ENCODE results near the gene FBXL15. TPM values are rescaled to one million over a fixed set of nuclear protein-coding genes. Genes with fewer than 3 reads are reported as not detected.
A peak's percentile ranks its signal among the peaks of the same experiment; 100 is the strongest.

FBXL15 gene
- total RNA-seq, 1 donor from 2014 or later = 25.6 TPM

- Mint-ChIP-seq H3K4me1 (peaks cover 14% of the 10 kb centered on the region), H3K9me3 (no peaks in the 10 kb centered on the region), H3K4me3 (peak overlapping the region; percentile 54), H3K27me3 (ENCODE audit: low read depth) (no peaks in the 10 kb centered on the region), H3K27ac (ENCODE audit: unreplicated experiment) (no peak overlapping the region), H3K36me3 (ENCODE audit: low read depth) (no peaks in the 10 kb centered on the region)
- no peak for TF ChIP-seq CTCF (conservative IDR thresholded peaks at IDR 0.05)
- DNase-seq (ENCODE audit: low read depth, low spot score) = no peak
These were observed 18.7 kb upstream of the FBXL15 start for GRCh38 chr10:102401735-102402511.

GRCh38 chr10:102402512-102402896 is 18.1 kb upstream of the FBXL15 start:
- no peak overlapping the region for H3K27ac Mint-ChIP-seq (ENCODE audit: unreplicated experiment)
- H3K36me3 Mint-ChIP-seq (ENCODE audit: low read depth) = no peaks in the 10 kb centered on the region
- H3K4me3 Mint-ChIP-seq = peak overlapping the region; percentile 54
- H3K27me3 Mint-ChIP-seq (ENCODE audit: low read depth) = no peaks in the 10 kb centered on the region
- no peak for TF ChIP-seq CTCF (conservative IDR thresholded peaks at IDR 0.05)
- no peak for DNase-seq (ENCODE audit: low read depth, low spot score)
- H3K9me3 Mint-ChIP-seq = no peaks in the 10 kb centered on the region
- H3K4me1 Mint-ChIP-seq = peaks cover 19% of the 10 kb centered on the region

GRCh38 chr10:102403115-102403514 is 17.5 kb upstream of the FBXL15 start:
- Mint-ChIP-seq H3K4me3 (peak overlapping the region; percentile 68), H3K27me3 (ENCODE audit: low read depth) (peaks cover under 1% of the 10 kb centered on the region), H3K9me3 (no peaks in the 10 kb centered on the region), H3K36me3 (ENCODE audit: low read depth) (no peaks in the 10 kb centered on the region), H3K4me1 (peaks cover 25% of the 10 kb centered on the region), H3K27ac (ENCODE audit: unreplicated experiment) (no peak overlapping the region)
- no peak for TF ChIP-seq CTCF (conservative IDR thresholded peaks at IDR 0.05)
- no peak for DNase-seq (ENCODE audit: low read depth, low spot score)

GRCh38 chr10:102404361-102405107 is 16.1 kb upstream of the FBXL15 start:
- TF ChIP-seq CTCF (conservative IDR thresholded peaks at IDR 0.05) = no peak
- no peak for DNase-seq (ENCODE audit: low read depth, low spot score)
- no peak overlapping the region for H3K27ac Mint-ChIP-seq (ENCODE audit: unreplicated experiment)
- H3K27me3 Mint-ChIP-seq (ENCODE audit: low read depth) = peaks cover 6% of the 10 kb centered on the region
- no peaks in the 10 kb centered on the region for H3K9me3 Mint-ChIP-seq
- H3K36me3 Mint-ChIP-seq (ENCODE audit: low read depth) = no peaks in the 10 kb centered on the region
- peak overlapping the region; percentile 41 for H3K4me3 Mint-ChIP-seq
- H3K4me1 Mint-ChIP-seq = peaks cover 26% of the 10 kb centered on the region

- DNase-seq (ENCODE audit: low read depth, low spot score) = no peak
- TF ChIP-seq CTCF (conservative IDR thresholded peaks at IDR 0.05) = no peak
- no peaks in the 10 kb centered on the region for H3K36me3 Mint-ChIP-seq (ENCODE audit: low read depth)
- peaks cover 11% of the 10 kb centered on the region for H3K27me3 Mint-ChIP-seq (ENCODE audit: low read depth)
- H3K27ac Mint-ChIP-seq (ENCODE audit: unreplicated experiment) = no peak overlapping the region
- no peaks in the 10 kb centered on the region for H3K9me3 Mint-ChIP-seq
- H3K4me3 Mint-ChIP-seq = no peak overlapping the region
- H3K4me1 Mint-ChIP-seq = peaks cover 28% of the 10 kb centered on the region
These were observed 15.5 kb upstream of the FBXL15 start for GRCh38 chr10:102405108-102405571.

Data from neural crest cell (in vitro differentiated cells).